GM13976 (cell line): ENCODE measurements around the gene XKR8.

ENCODE experiments used
- DNase-seq: peaks from one replicate; pipeline ENCODE4 v3.0.0; 2012; ENCODE audit warnings: low spot score
- CTCF ChIP-seq: IDR thresholded peaks from 2 replicates; pipeline ENCODE4 v1.5.1; 2012; ENCODE audit warnings: borderline replicate concordance, mild to moderate bottlenecking; ENCODE audit not compliant: insufficient read depth; ENCODE audit errors: extremely low read depth, missing control alignments, control extremely low read depth
- in situ Hi-C: fragments of 300-500 bp; cut with MboI; formaldehyde crosslinking; loops from one replicate; pipeline ENCODE4 v1.12.0; 2022; ENCODE audit warnings: low sequenced_read_pairs, mixed read lengths, inconsistent platforms; ENCODE audit not compliant: unreplicated experiment

XKR8 gene

GRCh38 chr1:27954186-27954585 lies 5.6 kb upstream of the XKR8 start:
- in situ Hi-C loops = no loop called here
- no peak for TF ChIP-seq CTCF
- no peak for DNase-seq

GRCh38 chr1:27955076-27955475 lies 4.7 kb upstream of the XKR8 start:
- no peak for TF ChIP-seq CTCF
- in situ Hi-C loops = no loop called here
- DNase-seq = no peak

- no peak for DNase-seq
- TF ChIP-seq CTCF = no peak
- in situ Hi-C loops = no loop called here
Measured at GRCh38 chr1:27956761-27957160, 3.0 kb upstream of the XKR8 start.

- no peak for TF ChIP-seq CTCF
- DNase-seq = no peak
- in situ Hi-C loops = no loop called here
Measured at GRCh38 chr1:27957655-27958054, 2.1 kb upstream of the XKR8 start.

- no peak for TF ChIP-seq CTCF
- DNase-seq = no peak
- in situ Hi-C loops = no loop called here
Measured at GRCh38 chr1:27958513-27958912, 1.3 kb upstream of the XKR8 start.

GRCh38 chr1:27960762-27961645 lies 1.2 kb downstream of the XKR8 start:
- TF ChIP-seq CTCF = no peak
- DNase-seq = no peak
- in situ Hi-C loops = no loop called here
